Thymus (tissue), 11 donors: ENCODE results near the gene ELFN2. TPM values are rescaled to one million over a fixed set of nuclear protein-coding genes. Genes with fewer than 3 reads are reported as not detected.

Experiments used
- DNase-seq, 9 donors: peaks; one replicate each; pipeline ENCODE4 v3.0.0-alpha.2; 2013; ENCODE audit warnings: low spot score in 9 of 9, low read depth in 6 of 9, missing footprints in 1 of 9
- H3K27ac ChIP-seq, 2 donors: one replicate each; pipeline ENCODE4 v1.5.1; 2013; ENCODE audit warnings: control low read depth in 1 of 2, low read depth in 1 of 2, low read length in 1 of 2, mild to moderate bottlenecking in 1 of 2, moderate library complexity in 1 of 2
- H3K27me3 ChIP-seq, 2 donors: one replicate each; pipeline ENCODE4 v1.5.1; 2013; ENCODE audit warnings: low read length in 1 of 2; ENCODE audit not compliant: control insufficient read depth in 2 of 2, insufficient read depth in 1 of 2
- H3K36me3 ChIP-seq, 2 donors: one replicate each; pipeline ENCODE4 v1.5.1; 2013; ENCODE audit warnings: low read length in 1 of 2, mild to moderate bottlenecking in 1 of 2, moderate library complexity in 1 of 2; ENCODE audit not compliant: control insufficient read depth in 2 of 2, insufficient read depth in 2 of 2
- H3K4me1 ChIP-seq, 2 donors: one replicate each; pipeline ENCODE4 v1.5.1; 2013; ENCODE audit warnings: low read length in 2 of 2; ENCODE audit not compliant: control insufficient read depth in 2 of 2, insufficient read depth in 2 of 2
- H3K4me3 ChIP-seq, 2 donors: one replicate each; pipeline ENCODE4 v1.5.1; 2013; ENCODE audit warnings: low read length in 2 of 2, control low read depth in 1 of 2, mild to moderate bottlenecking in 1 of 2
- H3K9me3 ChIP-seq, 2 donors: one replicate each; pipeline ENCODE4 v1.5.1; 2013; ENCODE audit warnings: low read length in 1 of 2, mild to moderate bottlenecking in 1 of 2; ENCODE audit not compliant: control insufficient read depth in 2 of 2, insufficient read depth in 1 of 2
- WGBS: extraction: QIAGEN DNeasy Blood & Tissue Kit; methylation state at CpG from one replicate; pipeline ENCODE4 v1.1.7; 2013; 5-methylcytosine and 5-hydroxymethylcytosine counted together
- polyA plus RNA-seq: library from polyadenylated mRNA; stranded (reverse); fragments of 200-250 nt; gene quantifications from one replicate; pipeline ENCODE4 v1.2.3, GENCODE V29; 2013
- total RNA-seq: library from RNA; stranded (reverse); fragments of 120-200 nt; gene quantifications from one replicate; pipeline ENCODE4 v1.2.4, GENCODE V29; 2013
- donor health status: healthy.

Gene ELFN2
- total and polyA plus RNA-seq, 2 donors, result 0.28 to 1.5 TPM

DNA sequence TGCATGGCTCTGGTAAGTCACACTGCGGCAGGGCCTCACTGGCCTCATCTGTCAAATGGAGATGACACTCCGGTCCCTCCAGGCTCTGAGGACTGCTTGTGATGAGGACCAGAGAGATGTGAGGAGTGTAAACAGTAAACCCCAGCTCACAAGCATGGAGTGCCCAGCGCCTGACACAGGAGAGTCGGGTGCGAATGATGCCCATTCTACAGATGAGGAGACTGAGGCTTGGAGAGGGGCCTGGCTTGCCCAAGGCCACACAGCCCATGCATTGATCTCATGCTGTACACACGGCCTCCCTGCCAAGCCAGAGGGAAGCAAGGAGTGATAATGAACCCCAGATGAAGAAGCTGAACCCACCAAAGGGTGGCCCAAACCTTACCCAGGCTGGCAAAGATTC lies 37.2 kb downstream of the ELFN2 start:
- H3K27ac ChIP-seq, result no peak overlapping the region
- no peaks in the 10 kb centered on the region for H3K36me3 ChIP-seq
- peaks cover 0 to 15% of the 10 kb centered on the region in 2 donors for H3K4me1 ChIP-seq
- no peaks in the 10 kb centered on the region for H3K9me3 ChIP-seq
- 98% methylated on average over 6 of the region's 6 CpGs for WGBS
- DNase-seq, result no peak
- H3K27me3 ChIP-seq, result peaks cover 0 to 13% of the 10 kb centered on the region in 2 donors
- no peak overlapping the region for H3K4me3 ChIP-seq

GRCh38 chr22:37388538-37388937 lies 38.7 kb downstream of the ELFN2 start:
- H3K9me3 ChIP-seq, result no peaks in the 10 kb centered on the region
- H3K4me1 ChIP-seq, result peaks cover 4 to 21% of the 10 kb centered on the region in 2 donors
- H3K27ac ChIP-seq, result no peak overlapping the region
- WGBS, result over 99% methylated on average over 4 of the region's 4 CpGs
- H3K27me3 ChIP-seq, result peaks cover 0 to 13% of the 10 kb centered on the region in 2 donors
- H3K4me3 ChIP-seq, result no peak overlapping the region
- no peaks in the 10 kb centered on the region for H3K36me3 ChIP-seq
- DNase-seq, result no peak

DNA sequence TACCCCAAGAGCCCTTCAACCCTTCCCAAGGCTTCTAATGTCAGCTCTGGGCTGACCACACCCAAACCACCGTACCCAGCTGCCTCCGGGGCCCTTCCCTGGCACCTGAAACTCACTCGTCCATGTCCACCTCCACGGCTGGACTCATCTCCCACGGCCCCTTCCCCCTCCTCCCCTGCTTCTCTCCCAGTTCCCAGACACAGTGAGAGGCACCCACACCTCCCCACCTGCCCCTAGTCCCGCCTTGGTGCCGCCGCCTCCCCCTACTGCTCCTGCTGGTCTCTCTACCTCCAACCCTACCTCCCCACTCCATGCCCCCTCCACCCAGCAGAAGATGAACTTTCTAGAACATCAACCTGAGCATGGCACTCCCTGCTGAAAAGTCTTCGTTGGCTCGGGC lies 39.5 kb downstream of the ELFN2 start:
- H3K9me3 ChIP-seq, result no peaks in the 10 kb centered on the region
- no peak overlapping the region for H3K27ac ChIP-seq
- WGBS, result 80% methylated on average over 10 of the region's 10 CpGs
- no peaks in the 10 kb centered on the region for H3K36me3 ChIP-seq
- peaks cover 0 to 13% of the 10 kb centered on the region in 2 donors for H3K27me3 ChIP-seq
- peaks cover 12 to 29% of the 10 kb centered on the region in 2 donors for H3K4me1 ChIP-seq
- H3K4me3 ChIP-seq, result no peak overlapping the region
- DNase-seq, result no peak

DNA sequence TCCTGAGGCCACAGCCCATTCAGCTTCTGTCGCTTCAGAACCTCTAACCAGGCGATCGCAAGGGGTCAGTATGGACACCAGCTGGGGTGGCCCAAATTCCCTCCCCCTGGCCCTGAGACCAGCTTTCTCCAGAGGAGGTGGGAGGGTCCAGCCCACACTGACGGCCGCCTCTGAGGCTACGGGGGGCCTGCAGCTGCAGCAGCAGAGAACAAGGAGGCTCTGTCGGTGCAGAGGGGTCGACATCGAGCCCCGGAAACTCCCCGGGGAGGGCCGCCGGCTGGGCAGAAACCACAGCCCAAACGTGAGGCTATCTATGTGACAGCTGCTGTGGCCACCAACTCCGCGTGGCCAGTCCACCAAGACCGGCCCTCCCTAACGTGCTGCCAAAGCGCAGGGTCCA lies 40.8 kb downstream of the ELFN2 start:
- no peak overlapping the region for H3K27ac ChIP-seq
- peaks cover 14 to 32% of the 10 kb centered on the region in 2 donors for H3K4me1 ChIP-seq
- DNase-seq, result no peak
- 88% methylated on average over 19 of the region's 19 CpGs for WGBS
- no peaks in the 10 kb centered on the region for H3K9me3 ChIP-seq
- no peaks in the 10 kb centered on the region for H3K36me3 ChIP-seq
- H3K4me3 ChIP-seq, result no peak overlapping the region
- H3K27me3 ChIP-seq, result peaks cover 0 to 13% of the 10 kb centered on the region in 2 donors

GRCh38 chr22:37384691-37385090 lies 42.6 kb downstream of the ELFN2 start:
- no peak for DNase-seq
- no peaks in the 10 kb centered on the region for H3K9me3 ChIP-seq

DNA sequence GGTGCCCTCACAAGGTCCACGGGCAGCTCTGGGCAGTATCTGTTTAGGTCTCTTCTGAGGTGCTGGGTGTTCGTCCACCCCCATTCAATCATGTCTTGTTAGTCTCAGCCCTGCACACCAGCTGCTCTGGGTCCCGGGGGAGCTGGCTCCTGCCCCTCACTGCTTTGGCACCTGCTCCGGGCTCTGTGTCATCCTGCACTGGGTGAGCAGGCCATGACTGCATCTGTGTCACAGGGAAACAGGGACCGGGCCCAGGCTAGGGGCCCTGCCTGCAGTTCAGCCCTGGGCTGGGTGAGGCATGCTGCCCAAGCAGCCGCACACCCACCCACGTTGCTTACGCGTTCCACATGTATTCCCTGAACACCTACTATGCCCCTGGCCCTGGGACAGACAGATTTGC lies 43.9 kb downstream of the ELFN2 start:
- peak overlapping the region; percentile 39 to 48 for H3K27ac ChIP-seq
- H3K27me3 ChIP-seq, result peaks cover 0 to 38% of the 10 kb centered on the region in 2 donors
- H3K4me3 ChIP-seq, result no peak overlapping the region
- H3K4me1 ChIP-seq, result peaks cover 35 to 61% of the 10 kb centered on the region in 2 donors
- peaks cover 0 to 3% of the 10 kb centered on the region in 2 donors for H3K9me3 ChIP-seq
- WGBS, result 76% methylated on average over 9 of the region's 9 CpGs
- DNase-seq, result peak in 1 of 9 donors; percentile 43
- H3K36me3 ChIP-seq, result no peaks in the 10 kb centered on the region

More at GRCh38 chr22:37384691-37385090, 42.6 kb downstream of the ELFN2 start:
- WGBS, result 94% methylated on average over 12 of the region's 12 CpGs
- peaks cover 0 to 25% of the 10 kb centered on the region in 2 donors for H3K27me3 ChIP-seq
- no peaks in the 10 kb centered on the region for H3K36me3 ChIP-seq
- peaks cover 24 to 47% of the 10 kb centered on the region in 2 donors for H3K4me1 ChIP-seq
- H3K27ac ChIP-seq, result no peak overlapping the region
- H3K4me3 ChIP-seq, result no peak overlapping the region

DNA sequence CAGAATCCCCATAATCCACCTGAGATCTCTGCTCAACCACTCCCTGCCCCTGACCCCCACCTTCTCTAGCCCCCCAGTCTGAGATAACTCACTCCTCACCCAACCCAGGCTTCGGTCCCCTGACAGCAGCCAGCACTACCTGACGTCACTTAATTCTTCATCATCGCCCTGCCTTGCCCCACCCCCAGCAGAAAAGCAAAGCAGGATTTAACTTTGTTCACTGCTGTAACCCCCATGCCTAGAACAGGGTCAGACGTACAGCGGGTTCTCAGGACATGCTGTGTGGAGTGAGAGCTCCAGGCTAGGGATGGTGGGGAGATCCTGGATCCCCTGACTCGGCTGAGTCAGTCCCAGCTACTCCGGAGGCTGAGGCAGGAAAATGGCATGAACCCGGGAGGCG lies 45.8 kb downstream of the ELFN2 start:
- Histone ChIP-seq H3K27me3 (peaks cover 0 to 30% of the 10 kb centered on the region in 2 donors), H3K36me3 (no peaks in the 10 kb centered on the region), H3K27ac (no peak overlapping the region), H3K4me1 (peaks cover 54 to 76% of the 10 kb centered on the region in 2 donors), H3K9me3 (peaks cover 0 to 3% of the 10 kb centered on the region in 2 donors), H3K4me3 (no peak overlapping the region)
- DNase-seq, result no peak
- WGBS, result 92% methylated on average over 9 of the region's 9 CpGs

GRCh38 chr22:37379722-37380121 lies 47.6 kb downstream of the ELFN2 start:
- peaks cover 0 to 3% of the 10 kb centered on the region in 2 donors for H3K9me3 ChIP-seq
- H3K27ac ChIP-seq, result no peak overlapping the region
- no peak overlapping the region for H3K4me3 ChIP-seq
- DNase-seq, result no peak
- H3K36me3 ChIP-seq, result no peaks in the 10 kb centered on the region
- peaks cover 0 to 30% of the 10 kb centered on the region in 2 donors for H3K27me3 ChIP-seq
- 88% methylated on average over 10 of the region's 10 CpGs for WGBS
- H3K4me1 ChIP-seq, result peaks cover 72 to 82% of the 10 kb centered on the region in 2 donors

DNA sequence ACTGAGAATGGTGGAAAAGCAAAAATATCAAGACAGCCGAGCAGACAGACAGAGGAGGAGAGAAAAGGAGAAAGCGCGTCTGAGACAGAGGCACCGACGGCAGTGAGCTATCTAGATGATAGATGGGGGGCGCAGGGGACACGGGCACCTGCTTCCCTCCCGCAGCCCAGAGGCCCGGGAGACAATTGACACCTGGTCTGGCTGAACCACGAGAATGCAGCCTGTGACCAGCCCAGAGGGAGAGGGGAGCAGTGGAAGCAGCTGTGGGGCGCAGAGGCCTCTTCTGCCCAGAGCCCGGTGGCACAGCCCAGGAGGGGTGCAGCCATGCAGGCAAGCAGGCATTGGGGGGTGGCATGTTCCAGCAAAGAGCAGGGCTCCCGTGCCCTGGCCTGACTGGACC lies 48.2 kb downstream of the ELFN2 start:
- 4% methylated on average over 13 of the region's 13 CpGs for WGBS

More for the DNA sequence above, 48.2 kb downstream of the ELFN2 start:
- peak in 1 of 9 donors; percentile 51 for DNase-seq
- peak overlapping the region in 1 of 2 donors; percentile 40 for H3K27ac ChIP-seq
- peaks cover 0 to 30% of the 10 kb centered on the region in 2 donors for H3K27me3 ChIP-seq
- peaks cover 0 to 4% of the 10 kb centered on the region in 2 donors for H3K36me3 ChIP-seq
- peaks cover 78 to 87% of the 10 kb centered on the region in 2 donors for H3K4me1 ChIP-seq
- H3K9me3 ChIP-seq, result peaks cover 0 to 3% of the 10 kb centered on the region in 2 donors
- H3K4me3 ChIP-seq, result no peak overlapping the region
